ENCODE results near the gene YIF1B.

YIF1B gene

DNA sequence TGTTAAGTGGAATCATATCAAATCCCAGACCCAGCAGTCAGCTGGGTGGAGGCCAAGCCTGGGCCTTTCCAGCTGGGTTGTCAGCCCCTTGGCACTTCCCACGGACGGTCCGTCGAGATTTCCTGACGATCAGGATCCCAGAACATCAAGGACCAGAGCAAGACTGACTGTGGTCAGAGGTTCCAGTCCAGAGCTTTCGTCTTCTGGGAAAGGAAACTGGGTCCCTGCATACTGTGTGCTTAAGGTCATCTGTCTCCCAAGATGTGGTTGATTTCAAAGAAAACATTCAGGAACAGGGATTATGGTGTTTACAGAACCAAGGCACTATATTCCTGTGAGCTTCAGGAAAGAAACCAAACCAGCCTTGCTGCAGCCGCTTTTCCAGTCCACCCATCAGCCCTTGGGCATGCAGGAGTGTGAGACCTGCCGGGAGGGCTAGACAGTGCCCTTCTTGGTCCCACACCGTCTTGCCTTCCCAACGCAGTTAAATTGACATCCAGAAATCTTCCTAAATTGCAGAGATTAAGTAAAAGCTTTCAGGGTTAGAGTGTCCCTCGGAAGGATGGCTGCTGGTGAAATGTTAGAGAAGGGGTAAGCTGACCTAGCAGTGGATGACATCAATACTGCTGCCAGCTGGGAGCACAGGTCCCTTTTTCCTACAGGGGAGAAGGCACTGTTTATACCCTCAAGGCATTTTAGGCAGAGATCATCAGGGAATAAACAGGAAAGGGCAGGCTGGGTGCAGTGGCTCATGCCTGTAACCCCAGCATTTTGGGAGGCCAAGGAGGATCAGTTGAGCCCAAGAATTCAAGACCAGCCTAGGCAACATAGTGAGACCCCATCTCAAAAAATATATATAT, 16.7 kb downstream of the YIF1B start:
- H3K27ac Mint-ChIP-seq = no peak overlapping the region
- ATAC-seq = no peak
- H3K4me3 Mint-ChIP-seq = no peak overlapping the region
- no peaks in the 10 kb centered on the region for H3K36me3 Mint-ChIP-seq
- no peaks in the 10 kb centered on the region for H3K27me3 Mint-ChIP-seq
- H3K4me1 Mint-ChIP-seq = no peaks in the 10 kb centered on the region
- H3K9me3 Mint-ChIP-seq = no peaks in the 10 kb centered on the region

DNA sequence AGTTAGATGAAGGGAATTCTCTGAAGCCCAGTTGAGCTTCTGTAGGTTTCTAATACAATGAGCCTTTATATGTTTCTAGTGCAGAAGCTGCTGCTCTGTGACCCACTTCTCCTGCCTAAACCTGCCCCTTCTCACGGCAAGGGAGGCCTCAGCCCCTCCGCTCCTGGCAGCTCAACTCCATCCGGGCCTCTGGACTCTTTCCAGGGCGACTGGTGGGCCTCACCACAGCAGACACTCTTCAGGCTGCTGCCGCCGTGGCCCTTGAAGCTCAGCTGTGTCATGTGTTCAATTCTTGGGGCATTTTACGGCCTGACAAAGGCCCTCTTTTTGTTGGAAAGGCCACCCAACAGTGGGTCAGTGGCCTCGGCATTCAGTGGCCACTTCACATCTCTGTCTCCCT, 21.7 kb downstream of the YIF1B start:
- no peak for ATAC-seq
- Mint-ChIP-seq H3K36me3 (peaks cover 45% of the 10 kb centered on the region), H3K27ac (no peak overlapping the region), H3K4me3 (no peak overlapping the region), H3K27me3 (no peaks in the 10 kb centered on the region), H3K4me1 (no peaks in the 10 kb centered on the region), H3K9me3 (no peaks in the 10 kb centered on the region)

- Mint-ChIP-seq H3K36me3 (peaks cover 47% of the 10 kb centered on the region), H3K27ac (no peak overlapping the region), H3K4me3 (no peak overlapping the region), H3K4me1 (no peaks in the 10 kb centered on the region), H3K9me3 (no peaks in the 10 kb centered on the region), H3K27me3 (no peaks in the 10 kb centered on the region)
- ATAC-seq = no peak
Measured at GRCh38 chr19:38293281-38293680, 22.5 kb downstream of the YIF1B start.

DNA sequence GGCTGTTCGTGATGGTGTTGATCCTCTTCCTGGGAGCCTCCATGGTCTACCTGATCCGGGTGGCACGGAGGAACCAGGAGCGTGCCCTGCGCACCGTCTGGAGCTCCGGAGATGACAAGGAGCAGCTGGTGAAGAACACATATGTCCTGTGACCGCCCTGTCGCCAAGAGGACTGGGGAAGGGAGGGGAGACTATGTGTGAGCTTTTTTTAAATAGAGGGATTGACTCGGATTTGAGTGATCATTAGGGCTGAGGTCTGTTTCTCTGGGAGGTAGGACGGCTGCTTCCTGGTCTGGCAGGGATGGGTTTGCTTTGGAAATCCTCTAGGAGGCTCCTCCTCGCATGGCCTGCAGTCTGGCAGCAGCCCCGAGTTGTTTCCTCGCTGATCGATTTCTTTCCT, 23.9 kb downstream of the YIF1B start:
- no peak overlapping the region for H3K27ac Mint-ChIP-seq
- no peaks in the 10 kb centered on the region for H3K9me3 Mint-ChIP-seq
- H3K4me3 Mint-ChIP-seq = no peak overlapping the region
- ATAC-seq = no peak
- H3K4me1 Mint-ChIP-seq = no peaks in the 10 kb centered on the region
- H3K27me3 Mint-ChIP-seq = no peaks in the 10 kb centered on the region
- peaks cover 60% of the 10 kb centered on the region for H3K36me3 Mint-ChIP-seq

DNA sequence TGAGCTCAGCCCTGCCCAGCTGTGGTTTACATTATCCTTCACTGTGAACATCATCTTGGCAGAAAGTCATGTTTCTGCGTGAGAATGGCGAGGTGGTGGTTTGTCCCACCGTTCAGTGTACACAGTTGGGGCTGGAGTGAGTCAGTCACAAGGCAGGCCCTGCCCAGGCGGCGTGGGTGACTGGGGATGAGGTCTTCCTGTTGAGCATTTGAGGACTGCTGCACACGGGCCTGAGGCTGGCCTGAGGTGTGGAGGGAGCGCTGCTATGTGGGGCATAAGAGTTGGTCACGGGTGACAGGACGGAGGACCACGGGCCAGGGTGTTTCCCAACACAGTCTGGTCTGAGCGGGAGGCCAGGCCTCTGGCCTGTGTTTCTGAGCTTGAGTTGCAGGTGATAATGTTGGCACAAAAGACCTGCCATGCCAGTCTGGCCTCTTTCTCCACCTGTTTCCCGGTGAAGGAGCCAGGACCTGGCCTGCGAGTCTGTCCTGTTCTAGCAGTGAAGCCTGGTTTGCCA, 25.1 kb downstream of the YIF1B start:
- Mint-ChIP-seq H3K27ac (no peak overlapping the region), H3K4me3 (no peak overlapping the region)
- ATAC-seq = no peak

GRCh38 chr19:38289955-38290354, 25.8 kb downstream of the YIF1B start:
- Mint-ChIP-seq H3K4me1 (no peaks in the 10 kb centered on the region), H3K9me3 (no peaks in the 10 kb centered on the region), H3K4me3 (no peak overlapping the region), H3K36me3 (peaks cover 79% of the 10 kb centered on the region), H3K27ac (no peak overlapping the region), H3K27me3 (no peaks in the 10 kb centered on the region)
- ATAC-seq = no peak

More for the DNA sequence above, 25.1 kb downstream of the YIF1B start:
- Mint-ChIP-seq H3K36me3 (peaks cover 72% of the 10 kb centered on the region), H3K4me1 (no peaks in the 10 kb centered on the region), H3K27me3 (no peaks in the 10 kb centered on the region), H3K9me3 (no peaks in the 10 kb centered on the region)

GRCh38 chr19:38288123-38288855, 27.5 kb downstream of the YIF1B start:
- Mint-ChIP-seq H3K4me1 (peaks cover 9% of the 10 kb centered on the region), H3K9me3 (no peaks in the 10 kb centered on the region), H3K36me3 (peaks cover 81% of the 10 kb centered on the region), H3K27ac (no peak overlapping the region), H3K4me3 (no peak overlapping the region), H3K27me3 (no peaks in the 10 kb centered on the region)
- ATAC-seq = no peak

GRCh38 chr19:38287604-38288003, 28.1 kb downstream of the YIF1B start:
- H3K27me3 Mint-ChIP-seq = no peaks in the 10 kb centered on the region
- H3K4me3 Mint-ChIP-seq = no peak overlapping the region
- H3K9me3 Mint-ChIP-seq = no peaks in the 10 kb centered on the region
- no peak overlapping the region for H3K27ac Mint-ChIP-seq
- H3K4me1 Mint-ChIP-seq = peaks cover 9% of the 10 kb centered on the region
- no peak for ATAC-seq
- H3K36me3 Mint-ChIP-seq = peaks cover 74% of the 10 kb centered on the region

DNA sequence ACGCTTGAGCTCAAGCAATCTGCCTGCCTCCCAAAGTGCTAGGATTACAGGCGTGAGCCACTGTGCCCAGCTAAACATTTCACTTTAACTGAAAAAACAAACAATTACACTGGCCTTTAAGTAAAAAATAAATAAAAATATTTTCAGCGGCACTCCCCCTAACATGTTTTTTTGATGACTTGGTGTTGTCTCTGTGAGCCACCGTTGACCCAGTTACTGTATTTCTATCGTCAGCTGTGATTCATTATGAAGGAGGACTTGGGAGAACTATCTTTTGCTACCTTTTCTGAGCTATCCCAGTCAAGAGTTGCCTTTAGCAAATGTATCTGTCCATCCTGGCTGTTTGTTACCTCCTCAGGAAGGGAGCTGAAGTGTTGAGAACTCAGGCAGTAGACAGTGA, 30.2 kb downstream of the YIF1B start:
- Mint-ChIP-seq H3K27me3 (no peaks in the 10 kb centered on the region), H3K4me3 (no peak overlapping the region), H3K27ac (no peak overlapping the region), H3K9me3 (no peaks in the 10 kb centered on the region), H3K36me3 (peaks cover 66% of the 10 kb centered on the region), H3K4me1 (peaks cover 18% of the 10 kb centered on the region)
- ATAC-seq = no peak

DNA sequence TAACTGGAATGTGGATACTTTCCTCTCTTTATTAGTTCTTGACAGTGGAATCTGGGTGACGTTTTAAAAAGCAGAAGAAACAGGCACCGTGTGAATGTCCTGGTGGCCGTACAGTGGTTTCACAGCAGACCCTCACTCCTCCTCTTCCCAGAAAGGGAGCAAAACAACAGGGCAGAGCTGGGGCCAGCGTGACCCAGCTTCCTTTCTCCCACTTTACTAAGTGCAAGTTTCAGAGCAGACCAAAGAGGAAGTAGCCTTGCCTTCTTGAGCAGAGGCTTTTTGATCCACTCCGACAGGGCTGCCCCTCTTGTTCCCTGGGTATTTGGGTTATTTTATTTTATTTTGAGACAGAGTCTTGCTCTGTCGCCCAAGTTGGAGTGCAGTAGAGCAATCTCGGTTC, 31.3 kb downstream of the YIF1B start:
- Mint-ChIP-seq H3K27me3 (no peaks in the 10 kb centered on the region), H3K4me3 (no peak overlapping the region), H3K4me1 (peaks cover 18% of the 10 kb centered on the region), H3K36me3 (peaks cover 58% of the 10 kb centered on the region), H3K9me3 (no peaks in the 10 kb centered on the region), H3K27ac (peak overlapping the region; percentile 85)
- peak; percentile 75 for ATAC-seq

DNA sequence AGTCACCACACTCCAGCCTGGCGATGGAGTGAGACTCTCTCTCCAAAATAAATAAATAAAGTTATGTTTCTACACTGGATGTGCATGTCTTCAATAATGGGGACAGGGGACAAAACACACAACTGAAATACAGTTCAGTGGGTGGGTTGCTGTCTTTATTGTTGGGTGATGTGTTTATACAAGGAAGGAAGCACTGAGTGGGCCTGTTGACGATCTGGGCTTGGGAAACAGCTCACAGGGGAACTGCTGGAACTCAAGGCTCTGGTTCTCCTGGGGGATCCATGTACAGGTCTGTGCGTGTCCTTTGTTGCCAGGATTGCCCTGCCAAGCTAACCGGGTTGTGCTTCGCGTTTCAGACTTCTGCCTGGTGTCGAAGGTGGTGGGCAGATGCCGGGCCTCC, 32.5 kb downstream of the YIF1B start:
- Mint-ChIP-seq H3K4me1 (peaks cover 18% of the 10 kb centered on the region), H3K9me3 (no peaks in the 10 kb centered on the region), H3K36me3 (peaks cover 53% of the 10 kb centered on the region), H3K27me3 (no peaks in the 10 kb centered on the region), H3K4me3 (no peak overlapping the region), H3K27ac (no peak overlapping the region)
- ATAC-seq = no peak

DNA sequence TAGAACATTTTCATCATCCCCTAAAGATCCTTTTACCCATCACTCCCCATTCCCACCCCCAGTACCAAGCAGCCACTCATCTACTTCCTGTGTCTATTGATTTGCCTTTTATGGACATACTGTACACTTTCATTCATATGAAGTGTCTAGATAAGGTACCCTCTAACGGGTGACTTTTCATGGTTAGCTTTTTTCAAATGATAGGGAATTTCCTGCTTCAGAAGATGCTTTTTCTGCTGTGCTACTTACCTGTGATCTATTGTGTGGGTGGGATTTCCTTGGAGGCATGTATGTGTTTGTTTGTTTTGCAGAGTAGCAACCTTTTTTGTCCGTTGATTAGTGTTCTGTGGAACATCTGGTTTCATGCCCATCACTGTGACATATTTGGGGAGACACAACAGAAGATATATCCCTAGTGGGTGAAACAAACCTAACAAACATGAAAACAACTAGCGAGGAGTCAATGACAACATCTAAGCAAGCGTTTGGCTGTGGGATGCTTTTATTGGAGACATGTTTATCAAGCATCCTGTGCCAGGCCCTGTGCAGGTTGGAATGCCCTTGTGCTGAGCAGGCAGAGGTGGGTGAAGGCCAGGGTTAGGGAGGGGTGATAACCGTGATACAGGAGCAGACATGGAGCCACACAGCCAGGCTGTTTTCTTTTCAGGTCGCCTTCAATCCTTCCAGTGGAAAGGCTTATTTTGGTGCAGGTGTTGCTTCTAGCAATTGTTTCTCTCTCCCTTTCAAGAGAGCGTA, 33.8 kb downstream of the YIF1B start:
- H3K4me1 Mint-ChIP-seq = peaks cover 18% of the 10 kb centered on the region
- no peak for ATAC-seq
- H3K27ac Mint-ChIP-seq = no peak overlapping the region
- peaks cover 41% of the 10 kb centered on the region for H3K36me3 Mint-ChIP-seq
- no peak overlapping the region for H3K4me3 Mint-ChIP-seq
- H3K27me3 Mint-ChIP-seq = no peaks in the 10 kb centered on the region
- no peaks in the 10 kb centered on the region for H3K9me3 Mint-ChIP-seq

DNA sequence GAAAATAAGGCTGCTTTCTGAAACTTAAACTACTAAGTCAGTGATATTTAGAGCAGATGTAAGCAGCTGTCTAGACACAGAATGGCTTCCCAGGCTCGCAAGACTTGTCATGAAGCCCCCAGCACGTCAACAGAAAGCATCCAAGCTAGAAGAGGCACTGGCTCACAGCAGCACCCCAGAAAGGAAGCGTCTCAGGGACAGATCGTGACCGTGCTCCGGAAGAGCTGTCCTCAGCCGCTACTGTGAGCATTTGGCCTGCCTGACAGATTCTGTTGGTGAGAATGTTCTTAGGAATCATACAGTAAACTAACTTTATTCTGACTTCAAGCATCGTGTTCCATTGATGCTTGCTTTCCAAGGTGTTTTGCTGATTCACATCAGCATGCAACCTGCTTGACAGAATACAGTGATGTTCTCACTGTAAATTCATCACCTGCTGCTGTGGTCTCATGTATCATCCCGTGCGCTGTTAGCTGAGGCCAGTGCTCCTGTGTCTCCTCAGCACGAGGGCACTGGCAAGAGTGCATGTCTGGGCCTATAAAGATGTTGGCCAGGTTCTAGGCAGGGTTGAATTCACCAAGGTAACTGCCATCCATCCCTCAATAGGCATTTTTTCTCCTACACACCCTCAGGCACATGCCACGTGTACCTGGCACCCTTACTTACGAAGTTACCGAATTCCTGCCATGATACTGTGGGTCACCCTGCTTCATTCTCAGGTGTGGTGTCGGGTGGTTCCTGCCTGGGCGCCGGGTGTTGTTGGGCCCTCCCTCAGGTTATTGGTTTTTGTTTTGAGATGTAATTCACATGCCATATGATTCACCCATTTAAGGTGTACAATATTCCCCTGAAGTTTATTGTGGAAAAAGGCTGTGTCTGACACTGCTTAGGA, 35.5 kb downstream of the YIF1B start:
- no peak for ATAC-seq
- no peak overlapping the region for H3K4me3 Mint-ChIP-seq
- H3K9me3 Mint-ChIP-seq = no peaks in the 10 kb centered on the region
- peaks cover 24% of the 10 kb centered on the region for H3K36me3 Mint-ChIP-seq
- peaks cover 18% of the 10 kb centered on the region for H3K4me1 Mint-ChIP-seq
- no peaks in the 10 kb centered on the region for H3K27me3 Mint-ChIP-seq
- H3K27ac Mint-ChIP-seq = no peak overlapping the region

GRCh38 chr19:38278751-38279150, 37.0 kb downstream of the YIF1B start:
- Mint-ChIP-seq H3K36me3 (peaks cover 24% of the 10 kb centered on the region), H3K4me3 (no peak overlapping the region), H3K4me1 (peaks cover 10% of the 10 kb centered on the region), H3K9me3 (no peaks in the 10 kb centered on the region), H3K27me3 (no peaks in the 10 kb centered on the region), H3K27ac (no peak overlapping the region)
- no peak for ATAC-seq

All from stimulated activated memory B cell treated with anti-CD40 and anti-IgM and Interleukin-4, amounts not matched to agents 10 μg/mL and 1 μg/mL and 100 μg/mL, for 72 hours (primary cell).